ENCODE data around the gene GARNL3. TPM values are rescaled to one million over a fixed set of nuclear protein-coding genes. Genes with fewer than 3 reads are reported as not detected.

Gene GARNL3
- total RNA-seq, 6 experiments from 2014 or later = 0.27 to 0.73 (median 0.57) TPM

DNA sequence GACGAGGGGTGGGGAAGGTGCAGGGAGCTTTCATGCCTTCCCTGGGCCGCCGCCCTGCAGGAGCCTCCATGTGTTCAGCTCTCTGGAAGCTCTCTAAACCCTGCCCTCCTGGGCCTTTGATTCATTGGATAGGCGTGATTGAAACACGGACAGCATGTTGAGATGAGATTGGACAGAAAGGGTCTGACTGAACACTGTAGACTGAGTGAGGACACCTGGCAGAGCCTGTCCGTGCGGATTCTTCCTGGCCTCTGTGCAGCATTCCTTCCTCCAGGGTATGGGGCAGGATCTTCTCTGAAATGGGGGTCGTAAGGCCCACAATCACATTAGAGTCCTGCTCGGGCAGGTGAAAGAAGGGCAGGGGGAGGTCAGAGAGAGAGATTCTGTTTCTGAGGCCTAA, 173.8 kb downstream of the GARNL3 start:
- Mint-ChIP-seq H3K27me3 (ENCODE audit: insufficient read depth) (peaks cover 3% of the 10 kb centered on the region; the same call in 1 of the 2 replicates), H3K27ac (no peak overlapping the region), H3K9me3 (peaks cover 10% of the 10 kb centered on the region), H3K4me1 (ENCODE audit: low read depth) (no peaks in the 10 kb centered on the region), H3K4me3 (no peak overlapping the region), H3K36me3 (ENCODE audit: low read depth) (peaks cover 56% of the 10 kb centered on the region)
- no peak for DNase-seq
- TF ChIP-seq, protein P1, sequence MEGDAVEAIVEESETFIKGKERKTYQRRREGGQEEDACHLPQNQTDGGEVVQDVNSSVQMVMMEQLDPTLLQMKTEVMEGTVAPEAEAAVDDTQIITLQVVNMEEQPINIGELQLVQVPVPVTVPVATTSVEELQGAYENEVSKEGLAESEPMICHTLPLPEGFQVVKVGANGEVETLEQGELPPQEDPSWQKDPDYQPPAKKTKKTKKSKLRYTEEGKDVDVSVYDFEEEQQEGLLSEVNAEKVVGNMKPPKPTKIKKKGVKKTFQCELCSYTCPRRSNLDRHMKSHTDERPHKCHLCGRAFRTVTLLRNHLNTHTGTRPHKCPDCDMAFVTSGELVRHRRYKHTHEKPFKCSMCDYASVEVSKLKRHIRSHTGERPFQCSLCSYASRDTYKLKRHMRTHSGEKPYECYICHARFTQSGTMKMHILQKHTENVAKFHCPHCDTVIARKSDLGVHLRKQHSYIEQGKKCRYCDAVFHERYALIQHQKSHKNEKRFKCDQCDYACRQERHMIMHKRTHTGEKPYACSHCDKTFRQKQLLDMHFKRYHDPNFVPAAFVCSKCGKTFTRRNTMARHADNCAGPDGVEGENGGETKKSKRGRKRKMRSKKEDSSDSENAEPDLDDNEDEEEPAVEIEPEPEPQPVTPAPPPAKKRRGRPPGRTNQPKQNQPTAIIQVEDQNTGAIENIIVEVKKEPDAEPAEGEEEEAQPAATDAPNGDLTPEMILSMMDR (IDR thresholded peaks at IDR 0.05) = no peak

Other genes starting within 250 kb of the GARNL3 start
- gene ANGPTL2, start 142.1 kb upstream of the GARNL3 start, total RNA-seq (2021; fragmentation: NEBNext Ultra II Directional; extraction: Animal tissue kit (Norgen Biotek cat#: 25700)) = 10 to 100 TPM; 15.0 to 20.9 (median 19.4) TPM
- 10 to 100 TPM; 11.5 to 13.6 (median 12.5) TPM for gene SLC2A8, start 132.4 kb downstream of the GARNL3 start, total RNA-seq (2021; fragmentation: NEBNext Ultra II Directional; extraction: Animal tissue kit (Norgen Biotek cat#: 25700))
- gene ZNF79, start 159.6 kb downstream of the GARNL3 start, total RNA-seq (2021; fragmentation: NEBNext Ultra II Directional; extraction: Animal tissue kit (Norgen Biotek cat#: 25700)) = 1 to 10 TPM; 6.7 to 8.5 (median 7.6) TPM
- 1,000 to 10,000 TPM in 4 of 6 experiments, 100 to 1,000 TPM in 2; 953 to 1,196 (median 1,072) TPM for gene RPL12, start 186.6 kb downstream of the GARNL3 start, total RNA-seq (2021; fragmentation: NEBNext Ultra II Directional; extraction: Animal tissue kit (Norgen Biotek cat#: 25700))
- 10 to 100 TPM; 12.1 to 15.9 (median 13.4) TPM for gene LRSAM1, start 186.7 kb downstream of the GARNL3 start, total RNA-seq (2021; fragmentation: NEBNext Ultra II Directional; extraction: Animal tissue kit (Norgen Biotek cat#: 25700))

Data from HFFc6 (cell line).